Adrenal gland (tissue), 12 donors: Measurements from ENCODE around the gene FAM181A. TPM values are rescaled to one million over a fixed set of nuclear protein-coding genes. Genes with fewer than 3 reads are reported as not detected.

Experiments used
- DNase-seq, 7 donors: peaks; one replicate each; pipeline ENCODE4 v3.0.0-alpha.2; 2019 to 2020
- H3K27ac ChIP-seq, 5 donors: fragments of 200-600 bp; sonication (generic) in 4 of 5; 1 replicate in 3 of 5; 2 replicates in 2 of 5; pipeline versions ENCODE4 v1.5.1 to v1.8.0; 2016 to 2020; ENCODE audit warnings: mild to moderate bottlenecking in 1 of 5
- H3K27me3 ChIP-seq: fragments of 200-600 bp; 2 replicates; pipeline ENCODE4 v1.8.0; 2021
- H3K36me3 ChIP-seq, 2 donors: fragments of 200-600 bp; replicated peaks in 1 of 2; 1 replicate in 1 of 2; 2 replicates in 1 of 2; pipeline versions ENCODE4 v1.5.1 to v1.8.0; 2018 to 2022
- H3K4me1 ChIP-seq, 2 donors: fragments of 200-600 bp; replicated peaks in 1 of 2; 1 replicate in 1 of 2; 2 replicates in 1 of 2; pipeline versions ENCODE4 v1.5.1 to v1.8.0; 2018 to 2021
- H3K4me3 ChIP-seq, 4 donors: fragments of 200-600 bp; sonication (generic) in 3 of 4; one replicate each; pipeline ENCODE4 v1.5.1; 2016 to 2018
- H3K9me3 ChIP-seq, 3 donors: fragments of 200-600 bp; sonication (generic) in 1 of 3; replicated peaks in 1 of 3; 1 replicate in 2 of 3; 2 replicates in 1 of 3; pipeline versions ENCODE4 v1.5.1 to v1.8.0; 2016 to 2021
- CTCF ChIP-seq, 6 experiments: fragments of 450-650 bp in 4 of 6; fragments of 200-600 bp in 2 of 6; sonication (generic) in 1 of 6; IDR thresholded peaks; 1 replicate in 5 of 6; 2 replicates in 1 of 6; pipeline versions ENCODE4 v1.5.1 to v1.8.0; 2016 to 2021; ENCODE audit warnings: antibody characterized with exemption in 6 of 6, mild to moderate bottlenecking in 2 of 6, moderate library complexity in 1 of 6
- POLR2A ChIP-seq, 2 donors: fragments of 450-650 bp; IDR thresholded peaks; one replicate each; pipeline ENCODE4 v1.6.1; 2017; ENCODE audit warnings: antibody characterized with exemption in 2 of 2, mild to moderate bottlenecking in 2 of 2, moderate library complexity in 1 of 2
- WGBS, 4 donors: extraction: QIAGEN DNeasy Blood & Tissue Kit in 2 of 4; methylation state at CpG; one replicate each; pipeline versions ENCODE4 v1.1.5 to v1.1.7; 2013 to 2017; 5-methylcytosine and 5-hydroxymethylcytosine counted together
- intact Hi-C, 2 donors: fragments of 100-400 bp; cut with DNase I; formaldehyde crosslinking; loops; one replicate each; pipeline versions ENCODE4 v1.14.1 to v1.15.0; 2022 to 2023
- polyA plus RNA-seq, 3 donors: library from polyadenylated mRNA; stranded (reverse); fragments of 200-250 nt in 2 of 3; fragments of 350-450 nt in 1 of 3; fragmentation: Illumina TruSeq in 1 of 3; extraction: RNeasy Lipid Tissue Mini Kit (QIAGEN cat#74804) in 1 of 3; gene quantifications; one replicate each; pipeline ENCODE4 v1.2.3, GENCODE V29; 2013 to 2014
- total RNA-seq, 9 donors: library from RNA; depleted of rRNA in 4 of 9; stranded (reverse); fragments of >200 nt in 4 of 9; fragments of 120-200 nt in 1 of 9; fragmentation: NEBNext Ultra II Directional in 1 of 9; extraction: Animal tissue kit (Norgen Biotek cat#: 25700) in 1 of 9; gene quantifications; one replicate each; pipeline versions ENCODE4 v1.1.0 to v1.2.4, GENCODE V29; 2013 to 2023
- donor health status: healthy with polysubstance abuse.
- donor health status: Bipolar disorder and iron deficiency.
- donor health status: DM: yes; HTN: yes; CAD: no.
- donor health status: DM: no; HTN: no; CAD: no.
- donor health status: DM: no; HTN: no; CAD: no.
- donor health status: DM: yes; HTN: yes; CAD: no.

The FAM181A gene
- total and polyA plus RNA-seq, 12 donors: not detected

- no peak overlapping the region for H3K4me3 ChIP-seq
- no peaks in the 10 kb centered on the region for H3K9me3 ChIP-seq
- H3K4me1 ChIP-seq: peaks cover 0 to 3% of the 10 kb centered on the region in 2 donors
- TF ChIP-seq POLR2A (IDR thresholded peaks at IDR 0.05): no peak
- TF ChIP-seq CTCF (IDR thresholded peaks at IDR 0.05): no peak
- intact Hi-C loops: no loop called here
- no peak overlapping the region for H3K27ac ChIP-seq
- no peak for DNase-seq
- 67 to 73% (median 72%) methylated on average over 8 to 10 of the region's 10 CpGs for WGBS, 4 donors
- no peaks in the 10 kb centered on the region for H3K36me3 ChIP-seq
- H3K27me3 ChIP-seq: no peaks in the 10 kb centered on the region
These were observed 40.6 kb downstream of the FAM181A start for GRCh38 chr14:93967637-93968250.

- intact Hi-C loops: no loop called here
- TF ChIP-seq CTCF (IDR thresholded peaks at IDR 0.05): no peak
- no peak for TF ChIP-seq POLR2A (IDR thresholded peaks at IDR 0.05)
- peak in 1 of 7 donors; percentile 23 for DNase-seq
- no peak overlapping the region for H3K27ac ChIP-seq
- WGBS, 4 donors: 71 to 84% (median 77%) methylated on average over 10 to 12 of the region's 12 CpGs
- H3K9me3 ChIP-seq: no peaks in the 10 kb centered on the region
- H3K4me3 ChIP-seq: no peak overlapping the region
- H3K4me1 ChIP-seq: no peaks in the 10 kb centered on the region
- H3K36me3 ChIP-seq: no peaks in the 10 kb centered on the region
- no peaks in the 10 kb centered on the region for H3K27me3 ChIP-seq
These were observed 42.1 kb downstream of the FAM181A start for GRCh38 chr14:93969082-93969828.

GRCh38 chr14:93970585-93970964 lies 43.4 kb downstream of the FAM181A start:
- Histone ChIP-seq H3K36me3 (no peaks in the 10 kb centered on the region), H3K4me1 (no peaks in the 10 kb centered on the region), H3K9me3 (no peaks in the 10 kb centered on the region), H3K27ac (no peak overlapping the region), H3K27me3 (no peaks in the 10 kb centered on the region), H3K4me3 (peak overlapping the region in 1 of 4 donors; percentile 11)
- TF ChIP-seq CTCF (IDR thresholded peaks at IDR 0.05) (peak in 5 of 6 experiments; percentile 30 to 51 (median 46)), POLR2A (IDR thresholded peaks at IDR 0.05) (no peak)
- WGBS, 4 donors: 40 to 46% (median 44%) methylated on average over 9 of the region's 9 CpGs
- intact Hi-C loops: no loop called here
- DNase-seq: peak in 4 of 7 donors; percentile 55 to 66 (median 56)

- no peaks in the 10 kb centered on the region for H3K27me3 ChIP-seq
- no peaks in the 10 kb centered on the region for H3K36me3 ChIP-seq
- intact Hi-C loops: no loop called here
- no peak overlapping the region for H3K27ac ChIP-seq
- no peak for DNase-seq
- H3K4me3 ChIP-seq: peak overlapping the region in 1 of 4 donors; percentile 11
- H3K4me1 ChIP-seq: no peaks in the 10 kb centered on the region
- WGBS, 4 donors: 60 to 65% (median 63%) methylated on average over 7 to 15 of the region's 15 CpGs
- no peaks in the 10 kb centered on the region for H3K9me3 ChIP-seq
- TF ChIP-seq CTCF (IDR thresholded peaks at IDR 0.05): no peak
- TF ChIP-seq POLR2A (IDR thresholded peaks at IDR 0.05): no peak
These were observed 44.0 kb downstream of the FAM181A start for GRCh38 chr14:93970965-93971634.
